Cardiac muscle cell (in vitro differentiated cells and primary cell): Measurements from ENCODE around the gene LGALSL. TPM values are rescaled to one million over a fixed set of nuclear protein-coding genes. Genes with fewer than 3 reads are reported as not detected.

Experiments
- DNase-seq, 2 donors: peaks; one replicate each; pipeline versions ENCODE4 v3.0.0 to v3.0.0-alpha.2; 2010 to 2017; ENCODE audit warnings: low read depth in 1 of 2, low spot score in 1 of 2
- H3K27ac ChIP-seq: fragments of 200-600 bp; sonication (generic); 2 replicates; pipeline ENCODE4 v1.5.1; 2016
- H3K27me3 ChIP-seq: fragments of 200-600 bp; sonication (generic); 2 replicates; pipeline ENCODE4 v1.6.0; 2016; ENCODE audit warnings: control low read depth
- H3K36me3 ChIP-seq: fragments of 200-600 bp; sonication (generic); 2 replicates; pipeline ENCODE4 v1.5.1; 2016; ENCODE audit warnings: control low read depth
- H3K4me1 ChIP-seq: fragments of 200-600 bp; sonication (generic); 2 replicates; pipeline ENCODE4 v1.8.1; 2017; ENCODE audit warnings: low read depth, mild to moderate bottlenecking, mixed run types
- H3K4me3 ChIP-seq: fragments of 200-600 bp; sonication (generic); 2 replicates; pipeline ENCODE4 v1.5.1; 2016; ENCODE audit warnings: mild to moderate bottlenecking
- H3K9me3 ChIP-seq: fragments of 200-600 bp; sonication (generic); 2 replicates; pipeline ENCODE4 v1.5.1; 2017; ENCODE audit warnings: low read depth, mild to moderate bottlenecking, control low read depth
- CTCF ChIP-seq: IDR thresholded peaks from 2 replicates; pipeline ENCODE4 v1.5.1; 2012; ENCODE audit warnings: low read depth, mild to moderate bottlenecking, low read length
- polyA plus RNA-seq: library from polyadenylated mRNA; unstranded; fragments of >200 nt; fragmentation: Nextera tagmentation; extraction: Ambion mirVana; gene quantifications from 2 replicates; pipeline ENCODE4 v1.2.1, GENCODE V29; 2016
- total RNA-seq: library from RNA; depleted of rRNA; stranded (reverse); fragments of >200 nt; gene quantifications from 2 replicates; pipeline ENCODE4 v1.2.3, GENCODE V29; 2016

Gene LGALSL
- total and polyA plus RNA-seq, 2 experiments from 2014 or later: 12.4 to 15.8 TPM

GRCh38 chr2:64478502-64479230, 24.7 kb downstream of the LGALSL start:
- no peak for TF ChIP-seq CTCF
- H3K9me3 ChIP-seq: no peaks in the 10 kb centered on the region
- H3K27ac ChIP-seq: no peak overlapping the region
- no peak for DNase-seq
- no peaks in the 10 kb centered on the region for H3K36me3 ChIP-seq
- no peaks in the 10 kb centered on the region for H3K27me3 ChIP-seq
- no peak overlapping the region for H3K4me3 ChIP-seq
- H3K4me1 ChIP-seq: no peaks in the 10 kb centered on the region

GRCh38 chr2:64479259-64480117, 25.5 kb downstream of the LGALSL start:
- no peak overlapping the region for H3K27ac ChIP-seq
- no peaks in the 10 kb centered on the region for H3K4me1 ChIP-seq
- no peak for DNase-seq
- H3K27me3 ChIP-seq: no peaks in the 10 kb centered on the region
- no peak overlapping the region for H3K4me3 ChIP-seq
- no peak for TF ChIP-seq CTCF
- H3K9me3 ChIP-seq: no peaks in the 10 kb centered on the region
- H3K36me3 ChIP-seq: no peaks in the 10 kb centered on the region

- no peaks in the 10 kb centered on the region for H3K4me1 ChIP-seq
- H3K9me3 ChIP-seq: no peaks in the 10 kb centered on the region
- no peak for DNase-seq
- H3K36me3 ChIP-seq: no peaks in the 10 kb centered on the region
- no peak overlapping the region for H3K4me3 ChIP-seq
- H3K27me3 ChIP-seq: no peaks in the 10 kb centered on the region
- H3K27ac ChIP-seq: no peak overlapping the region
- TF ChIP-seq CTCF: no peak
Measured at GRCh38 chr2:64481665-64482064, 27.7 kb downstream of the LGALSL start.

GRCh38 chr2:64482243-64482642, 28.3 kb downstream of the LGALSL start:
- Histone ChIP-seq H3K36me3 (no peaks in the 10 kb centered on the region), H3K9me3 (no peaks in the 10 kb centered on the region), H3K27me3 (no peaks in the 10 kb centered on the region), H3K4me1 (no peaks in the 10 kb centered on the region), H3K4me3 (no peak overlapping the region), H3K27ac (no peak overlapping the region)
- DNase-seq: no peak
- TF ChIP-seq CTCF: no peak

- Histone ChIP-seq H3K4me3 (no peak overlapping the region), H3K4me1 (no peaks in the 10 kb centered on the region), H3K9me3 (no peaks in the 10 kb centered on the region), H3K27ac (no peak overlapping the region), H3K27me3 (no peaks in the 10 kb centered on the region), H3K36me3 (no peaks in the 10 kb centered on the region)
- no peak for TF ChIP-seq CTCF
- DNase-seq: peak; percentile 28 to 30
Measured at GRCh38 chr2:64482765-64483504, 29.0 kb downstream of the LGALSL start.
